Measurements from ENCODE around the gene INPP5A.
A peak's percentile ranks its signal among the peaks of the same experiment; 100 is the strongest.

Gene INPP5A

DNA sequence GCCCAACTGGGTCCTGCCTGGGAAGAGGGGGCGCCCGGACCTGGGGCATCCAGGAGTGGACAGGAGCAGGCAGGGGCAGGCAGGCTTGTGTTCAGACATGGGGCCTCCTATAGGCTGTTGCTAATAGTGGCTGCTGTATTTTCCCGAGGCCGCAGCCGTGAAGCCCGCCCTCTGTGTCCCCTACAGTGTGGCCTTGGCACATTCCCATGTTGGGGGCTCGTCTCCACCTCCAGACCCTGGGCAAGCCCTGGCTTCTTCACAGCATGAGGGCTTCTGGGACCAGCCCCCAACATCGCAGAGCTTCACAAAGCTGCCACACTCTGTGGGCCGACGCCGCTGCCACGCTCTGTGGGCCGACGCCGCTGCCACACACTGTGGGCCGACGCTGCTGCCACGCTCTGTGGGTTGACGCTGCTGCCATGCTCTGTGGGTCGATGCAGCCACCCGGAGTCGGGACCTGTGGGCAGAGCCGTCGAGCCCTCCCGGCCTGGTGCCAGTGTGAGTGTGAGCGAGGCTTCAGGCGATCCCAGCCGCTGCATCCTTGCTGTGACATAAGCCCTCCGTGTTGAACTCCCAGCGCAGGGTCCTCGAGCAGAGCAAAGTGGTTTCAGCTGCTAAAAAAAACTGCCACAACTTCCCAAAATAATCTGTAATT lies 109.0 kb downstream of the INPP5A start:
- no peak for DNase-seq
- TF ChIP-seq GATA1 (IDR thresholded peaks at IDR 0.05; ENCODE audit: low read depth, low read length) (no peak), POLR2A (IDR thresholded peaks at IDR 0.05; ENCODE audit: low read length) (no peak)

DNA sequence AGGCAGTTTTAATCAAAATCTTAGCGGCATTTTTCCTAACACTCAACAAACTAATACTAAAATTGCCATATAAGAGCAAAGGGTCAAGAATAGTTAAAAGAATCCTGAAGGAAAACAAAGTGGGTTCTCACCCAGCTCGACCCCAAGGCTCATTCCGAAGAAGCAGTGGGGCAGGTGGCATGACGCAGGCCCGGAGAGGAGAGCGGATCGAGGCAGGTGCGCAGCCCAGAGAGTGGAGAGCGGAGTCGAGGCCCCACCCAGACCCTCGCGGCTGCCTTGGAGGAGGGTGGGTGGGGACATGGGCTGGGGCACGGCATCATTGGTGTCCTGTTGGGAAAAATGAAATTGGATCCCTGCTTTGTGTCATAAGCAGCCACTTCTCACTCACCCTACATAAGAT lies 109.8 kb downstream of the INPP5A start:
- TF ChIP-seq POLR2A (IDR thresholded peaks at IDR 0.05; ENCODE audit: low read length), result no peak
- no peak for DNase-seq

DNA sequence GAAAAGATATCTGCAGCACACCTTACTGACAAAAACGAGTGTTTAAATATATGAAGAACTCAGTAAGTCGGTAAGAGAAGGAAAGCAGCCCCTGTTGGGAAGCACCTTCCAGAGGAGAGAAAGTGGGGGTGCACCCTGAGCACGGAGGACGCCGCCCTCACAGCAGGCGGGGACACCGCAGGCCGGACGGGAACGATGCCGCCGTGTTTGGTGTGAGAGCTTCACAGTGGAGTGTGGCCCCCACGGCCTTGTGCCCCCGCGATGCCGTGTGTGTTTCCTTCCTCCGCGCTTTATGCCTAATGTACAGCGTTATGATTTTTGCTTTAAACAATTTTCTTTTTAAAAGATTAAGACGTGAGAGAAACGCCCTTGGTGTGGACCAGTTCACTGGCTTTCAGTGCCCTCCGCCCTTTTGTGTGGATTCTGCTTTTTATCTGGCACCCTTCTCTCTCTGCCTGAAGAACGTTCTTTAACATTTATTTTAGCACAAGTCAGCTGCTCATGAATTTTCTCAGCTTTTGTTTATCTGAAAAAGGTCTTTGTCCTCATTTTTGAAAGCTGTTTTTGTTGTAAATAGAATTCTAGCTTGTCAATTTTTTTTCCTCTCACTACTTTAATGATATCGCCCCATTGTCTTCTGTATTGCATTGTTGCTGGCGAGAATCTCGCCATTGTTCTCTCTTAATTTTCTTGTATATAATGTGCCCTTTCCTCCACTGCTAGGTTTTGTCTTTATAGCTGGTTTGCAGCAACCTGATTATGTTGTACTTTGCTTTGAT lies 110.7 kb downstream of the INPP5A start:
- no peak for TF ChIP-seq GATA1 (IDR thresholded peaks at IDR 0.05; ENCODE audit: low read depth, low read length)
- TF ChIP-seq POLR2A (IDR thresholded peaks at IDR 0.05; ENCODE audit: low read length), result no peak
- no peak for DNase-seq

DNA sequence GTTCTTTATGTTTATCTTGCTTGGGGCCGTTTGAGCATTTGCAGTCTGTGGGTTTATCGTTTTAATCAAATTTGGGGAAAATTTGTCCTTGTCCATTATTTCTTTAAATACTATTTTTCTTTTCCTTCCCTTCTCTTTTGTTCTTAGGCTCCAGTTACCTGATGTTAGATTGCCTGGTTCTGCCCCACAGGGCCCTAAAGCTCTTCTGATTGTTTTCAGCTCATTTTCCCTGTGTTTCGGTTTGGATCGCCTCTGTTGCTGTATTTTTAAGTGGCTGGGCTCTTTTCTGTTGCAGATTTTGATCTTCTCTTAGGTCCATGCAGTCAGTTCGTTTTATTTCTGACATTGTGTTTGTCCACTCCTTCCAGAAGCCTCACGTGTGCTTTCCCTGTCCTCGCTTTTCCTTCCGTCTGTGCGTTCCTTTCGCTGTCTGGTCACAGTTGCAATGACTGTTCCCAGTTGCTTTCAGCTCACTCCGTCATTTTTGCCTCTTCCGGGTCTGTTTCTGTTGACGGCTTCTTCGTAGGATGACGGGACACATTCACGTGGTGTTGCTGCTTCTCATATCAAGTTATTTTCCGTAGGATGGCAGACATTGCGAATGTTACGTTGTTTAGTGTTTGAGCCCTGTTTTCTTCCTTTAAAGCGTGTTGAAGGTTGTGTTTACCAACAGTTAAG lies 111.4 kb downstream of the INPP5A start:
- TF ChIP-seq POLR2A (IDR thresholded peaks at IDR 0.05; ENCODE audit: low read length) (no peak), GATA1 (IDR thresholded peaks at IDR 0.05; ENCODE audit: low read depth, low read length) (no peak)
- no peak for DNase-seq

DNA sequence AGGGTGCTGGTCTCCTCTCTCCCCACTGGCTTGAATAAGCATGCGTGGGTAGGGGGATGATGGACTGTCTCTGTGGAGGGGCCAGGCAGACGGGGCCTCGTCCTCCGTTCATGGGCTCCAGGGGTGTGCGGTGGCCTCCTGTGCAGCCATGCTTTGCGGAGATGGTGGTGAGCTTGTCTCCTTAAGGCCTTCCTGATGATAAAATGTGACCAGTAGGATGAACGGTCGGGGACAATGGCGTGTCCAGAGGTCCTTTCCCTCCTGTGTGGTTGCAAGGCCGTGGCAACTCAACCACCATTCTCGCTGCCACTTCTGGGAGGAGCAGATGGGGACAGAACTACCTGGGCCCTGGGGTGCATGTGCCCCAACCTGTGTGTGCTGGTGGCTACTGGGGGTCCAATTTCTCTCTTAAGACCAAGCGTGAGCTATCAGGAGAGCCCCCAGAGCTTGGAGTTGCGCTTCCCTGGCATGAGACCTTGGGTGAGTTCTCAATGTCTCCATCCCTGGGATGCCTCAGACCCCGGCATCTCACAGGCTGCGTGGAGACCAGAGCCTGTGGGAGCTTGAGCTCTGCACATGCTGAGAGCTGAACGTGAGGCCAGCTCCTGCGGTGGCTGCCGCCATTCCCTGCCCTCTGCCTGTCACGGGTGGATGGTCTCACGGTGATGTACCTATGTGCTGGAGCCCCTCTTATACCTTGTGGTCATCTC lies 112.2 kb downstream of the INPP5A start:
- no peak for TF ChIP-seq POLR2A (IDR thresholded peaks at IDR 0.05; ENCODE audit: low read length)
- no peak for TF ChIP-seq GATA1 (IDR thresholded peaks at IDR 0.05; ENCODE audit: low read depth, low read length)
- no peak for DNase-seq

DNA sequence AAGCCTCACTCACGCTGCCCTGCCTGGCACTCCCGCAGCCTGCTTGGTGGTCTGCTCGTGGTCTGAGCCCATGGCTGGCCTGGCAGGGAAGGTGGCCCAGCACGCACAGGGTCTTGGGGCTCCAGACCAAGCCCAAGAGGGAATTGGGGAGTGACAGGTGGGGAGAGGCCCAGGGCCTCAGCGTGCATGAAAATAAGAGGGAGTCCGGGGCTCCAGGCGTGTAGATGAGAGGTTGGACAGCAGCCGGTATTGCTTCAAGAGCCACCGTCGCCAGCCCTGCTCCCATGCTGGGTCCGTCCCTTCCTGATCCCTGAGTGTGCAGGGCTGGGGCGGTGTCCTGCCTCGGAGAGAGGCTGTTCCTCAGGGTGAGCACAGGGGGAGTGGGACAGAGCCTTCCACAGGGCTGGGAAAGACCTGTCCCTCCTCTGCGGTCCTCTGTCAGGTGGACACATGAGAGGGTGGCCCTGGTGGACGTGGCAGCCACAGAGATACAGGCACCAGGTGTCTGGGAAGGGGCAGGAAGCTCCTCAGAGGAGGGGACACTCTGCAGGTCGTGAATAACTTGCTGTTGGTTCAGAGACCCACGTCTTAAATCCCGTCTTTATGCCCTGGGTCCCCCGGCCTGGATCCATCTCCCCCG lies 113.1 kb downstream of the INPP5A start:
- TF ChIP-seq GATA1 (IDR thresholded peaks at IDR 0.05; ENCODE audit: low read depth, low read length) (no peak), POLR2A (IDR thresholded peaks at IDR 0.05; ENCODE audit: low read length) (no peak)
- DNase-seq, result no peak

DNA sequence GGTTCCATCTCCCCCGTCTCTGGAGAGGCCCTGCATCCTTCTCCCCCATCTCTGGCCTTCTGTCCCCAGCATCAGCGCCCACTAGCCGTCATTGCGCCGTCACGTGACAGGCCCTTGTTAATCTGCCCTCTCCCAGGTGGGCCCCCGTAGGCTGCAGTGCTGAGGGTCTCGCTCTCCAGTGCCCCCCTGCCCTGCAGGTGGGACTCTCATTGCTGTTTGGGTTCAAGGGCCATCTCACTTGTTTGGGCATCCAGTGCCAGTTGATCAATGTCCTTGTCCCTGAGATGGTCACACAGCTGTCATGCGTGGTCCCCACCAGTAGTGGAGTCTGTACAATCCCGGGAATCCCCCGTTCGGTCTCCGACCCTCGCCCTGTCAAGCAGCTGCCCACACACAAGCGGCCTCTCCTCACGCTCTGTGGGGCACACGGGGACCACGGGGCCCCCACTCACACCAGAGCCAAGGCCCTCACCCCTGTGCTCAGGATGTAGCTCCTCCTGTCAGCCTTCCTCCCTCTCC lies 114.0 kb downstream of the INPP5A start:
- TF ChIP-seq POLR2A (IDR thresholded peaks at IDR 0.05; ENCODE audit: low read length), result no peak
- DNase-seq, result no peak

DNA sequence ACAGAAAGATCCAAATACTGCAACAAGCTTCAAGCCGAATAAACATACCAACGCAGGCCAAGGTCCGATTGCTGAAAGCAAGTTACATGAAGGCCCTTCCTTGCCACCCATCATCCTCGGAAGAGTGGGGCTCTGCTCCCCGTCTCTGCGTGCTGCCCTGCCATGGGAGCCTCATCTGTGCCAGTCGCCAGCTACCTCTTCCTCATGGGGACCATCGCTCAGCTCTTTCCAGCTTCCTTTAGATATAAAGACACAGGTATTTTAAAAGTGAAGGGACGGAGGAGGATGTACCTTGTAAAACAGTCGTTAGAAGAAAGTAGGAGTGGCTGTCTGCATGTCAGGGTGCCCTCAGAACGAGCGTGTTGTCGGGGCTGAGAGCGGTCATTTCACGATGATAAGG lies 114.9 kb downstream of the INPP5A start:
- TF ChIP-seq POLR2A (IDR thresholded peaks at IDR 0.05; ENCODE audit: low read length), result no peak
- TF ChIP-seq GATA1 (IDR thresholded peaks at IDR 0.05; ENCODE audit: low read depth, low read length), result no peak
- DNase-seq, result no peak

DNA sequence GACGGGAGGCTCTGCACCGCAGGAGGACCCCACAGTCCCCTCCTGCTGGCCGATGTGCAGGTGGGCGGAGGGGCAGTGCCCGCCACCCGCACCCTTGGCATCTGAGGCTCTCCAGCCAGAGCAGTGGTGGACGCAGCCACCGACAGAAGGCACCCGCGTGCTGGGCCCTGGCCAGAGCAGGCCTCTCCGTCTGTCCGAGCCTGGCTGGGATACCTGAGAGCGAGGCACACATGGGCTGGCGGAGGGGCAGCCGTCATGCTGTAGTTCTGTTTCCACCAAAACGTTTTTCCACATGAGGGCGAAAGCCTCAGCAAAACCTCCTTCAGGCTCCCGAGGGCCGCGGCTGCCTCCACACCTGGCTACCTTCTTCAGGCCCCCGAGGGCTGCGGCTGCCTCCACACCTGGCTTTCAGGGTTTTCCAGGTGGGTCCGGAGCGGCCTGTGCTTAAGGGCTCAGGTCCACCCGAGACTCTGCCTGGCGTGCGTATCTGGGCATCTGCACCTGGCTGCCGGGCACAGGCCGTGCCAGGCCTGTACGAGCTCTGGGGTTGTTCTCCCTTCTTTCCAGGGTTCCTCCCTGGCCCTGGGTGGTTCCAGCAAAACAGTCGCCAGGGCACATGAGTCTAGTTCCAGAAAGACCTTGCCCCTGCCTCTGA lies 115.5 kb downstream of the INPP5A start:
- TF ChIP-seq GATA1 (IDR thresholded peaks at IDR 0.05; ENCODE audit: low read depth, low read length) (no peak), POLR2A (IDR thresholded peaks at IDR 0.05; ENCODE audit: low read length) (no peak)

DNA sequence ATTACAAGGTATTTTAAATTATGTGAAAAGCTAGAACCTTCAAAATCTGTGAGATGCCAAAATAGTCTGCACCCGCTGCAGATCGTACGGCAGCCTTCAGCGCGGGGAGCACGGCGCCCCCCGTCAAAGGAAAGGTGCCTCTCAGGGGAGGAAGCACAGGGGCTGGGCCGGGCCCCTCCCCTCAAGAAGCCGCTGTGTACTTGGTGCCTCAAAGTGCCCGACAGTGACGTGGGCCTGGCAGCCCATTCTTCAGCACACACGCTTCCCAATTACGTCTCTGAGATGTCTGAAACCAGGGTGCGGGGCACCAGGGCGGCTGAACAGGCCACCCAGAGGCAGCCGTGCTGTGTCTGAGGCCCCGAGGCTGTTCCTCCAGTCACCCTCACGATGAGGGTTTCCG lies 116.1 kb downstream of the INPP5A start:
- no peak for DNase-seq
- no peak for TF ChIP-seq GATA1 (IDR thresholded peaks at IDR 0.05; ENCODE audit: low read depth, low read length)
- TF ChIP-seq POLR2A (IDR thresholded peaks at IDR 0.05; ENCODE audit: low read length), result no peak

More for the DNA sequence above, 115.5 kb downstream of the INPP5A start:
- no peak for DNase-seq

DNA sequence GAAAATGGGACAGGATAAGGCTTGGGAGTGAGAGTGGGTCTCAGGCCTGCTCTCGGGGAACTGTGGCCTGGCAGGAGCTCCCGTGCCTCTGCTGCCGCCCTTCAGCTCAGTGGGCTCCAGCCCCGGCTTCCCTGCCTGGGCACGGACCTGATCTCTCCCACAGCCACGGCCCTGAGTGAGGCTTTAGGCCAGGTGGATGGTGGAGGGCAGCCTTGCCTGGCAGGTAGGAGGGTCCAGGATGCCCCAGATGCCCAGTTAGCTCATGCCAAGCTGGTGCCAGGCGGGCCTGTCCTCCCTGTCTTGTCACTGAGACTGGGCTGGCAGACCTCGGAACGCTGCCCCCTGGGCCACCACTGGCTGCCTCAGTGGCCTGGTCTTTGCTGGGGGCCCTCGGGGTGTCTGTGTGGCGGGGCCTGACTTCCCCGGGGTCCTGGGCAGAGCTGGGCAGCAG lies 116.6 kb downstream of the INPP5A start:
- TF ChIP-seq GATA1 (IDR thresholded peaks at IDR 0.05; ENCODE audit: low read depth, low read length) (no peak), POLR2A (IDR thresholded peaks at IDR 0.05; ENCODE audit: low read length) (no peak)
- no peak for DNase-seq

DNA sequence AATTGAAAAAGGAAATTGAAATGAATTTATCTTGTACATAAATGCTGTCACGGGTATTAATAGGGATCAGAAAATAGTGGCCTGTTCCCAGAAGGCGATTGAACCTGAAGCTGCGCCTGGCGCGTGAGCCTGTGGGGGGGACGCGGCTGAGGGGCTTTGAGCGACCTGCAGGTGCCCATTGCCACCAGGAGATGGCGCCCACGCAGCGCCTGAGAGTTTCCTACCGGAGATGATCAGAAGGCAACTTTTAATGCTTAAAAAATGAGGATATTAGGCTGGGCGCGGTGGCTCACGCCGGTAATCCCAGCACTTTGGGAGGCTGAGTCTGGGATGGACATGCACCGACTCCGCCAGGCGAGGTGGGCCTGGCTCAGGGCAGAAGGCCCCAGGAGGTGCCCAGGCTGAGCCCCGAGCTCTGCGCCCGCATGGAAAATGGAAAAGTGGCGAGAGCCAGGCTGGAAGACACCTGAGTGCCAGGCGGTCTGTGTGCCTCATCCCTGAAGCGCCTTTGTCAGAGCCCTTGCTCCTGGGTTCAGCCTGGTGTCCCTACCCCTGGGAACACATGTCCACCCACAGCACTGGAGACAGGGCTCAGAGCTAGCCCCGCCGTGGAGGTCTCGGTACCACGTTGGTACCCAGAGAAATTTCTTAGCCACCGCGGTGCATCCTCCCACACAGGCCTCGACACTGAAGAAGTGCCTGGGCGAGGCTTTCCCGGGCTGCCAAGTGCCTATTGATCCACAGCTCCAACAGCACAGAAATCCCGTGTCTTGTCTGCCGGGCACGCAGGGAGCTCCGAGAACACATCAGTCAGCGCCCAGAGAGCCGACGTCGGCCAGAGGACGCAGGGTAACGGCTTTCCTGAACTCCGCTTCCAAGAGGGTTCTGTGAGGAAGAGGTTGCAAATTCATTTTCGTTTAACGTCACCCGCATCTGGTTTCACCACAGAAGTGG lies 117.4 kb downstream of the INPP5A start:
- TF ChIP-seq POLR2A (IDR thresholded peaks at IDR 0.05; ENCODE audit: low read length) (no peak), GATA1 (IDR thresholded peaks at IDR 0.05; ENCODE audit: low read depth, low read length) (no peak)
- peak; percentile 60 to 80 for DNase-seq

All from erythroblast (primary cell).